SK-N-SH (cell line): ENCODE measurements around the gene ACYP2. TPM values are rescaled to one million over a fixed set of nuclear protein-coding genes. Genes with fewer than 3 reads are reported as not detected.
"Not testable (repeated sequence)": the region's sequence is repeated elsewhere in the genome, so short reads cannot be mapped to it uniquely, and the experiment has no call there.

Experiments
- CTCF ChIA-PET: fragments of 300-600, 350-600 bp; formaldehyde crosslinking; extraction: SDS; loops from one replicate; lab custom pipeline; 2021; lab: Yijun Ruan, JAX
- POLR2A ChIA-PET: fragments of 350-600 bp; sonication (Branson Sonifier 250); formaldehyde crosslinking; extraction: SDS; loops from one replicate; lab custom pipeline; 2020; ENCODE audit warnings: antibody characterized with exemption, inconsistent platforms; lab: Yijun Ruan, JAX
- DNase-seq: peaks from one replicate; pipeline ENCODE4 v3.0.0; 2012
- H2AFZ ChIP-seq: fragments of 200-600 bp; sonication (generic); 2 replicates; pipeline ENCODE4 v1.8.1; 2016; ENCODE audit warnings: antibody characterized with exemption, mild to moderate bottlenecking, low read depth
- H3F3A ChIP-seq: fragments of 200-600 bp; sonication (generic); replicated peaks from 2 replicates; pipeline ENCODE3; 2016; ENCODE audit warnings: antibody characterized with exemption, mild to moderate bottlenecking; ENCODE audit not compliant: insufficient read depth
- H3K27ac ChIP-seq, 2 experiments: fragments of 200-500 bp in 1 of 2; fragments of 200-600 bp in 1 of 2; sonication (Bioruptor generic) in 1 of 2; sonication (generic), shearing (Covaris generic) in 1 of 2; 2 replicates each; pipeline versions ENCODE4 v1.5.1 to v1.6.1; 2014 to 2016; ENCODE audit warnings: low read depth in 2 of 2, inconsistent platforms in 1 of 2, low read length in 1 of 2, mild to moderate bottlenecking in 1 of 2, mixed read lengths in 1 of 2
- H3K27me3 ChIP-seq: fragments of 200-600 bp; sonication (generic), shearing (Covaris generic); 2 replicates; pipeline ENCODE4 v1.6.1; 2016; ENCODE audit warnings: mixed run types; ENCODE audit not compliant: insufficient read depth
- H3K36me3 ChIP-seq, 2 experiments: fragments of 200-500 bp in 1 of 2; fragments of 200-600 bp in 1 of 2; sonication (Bioruptor generic) in 1 of 2; sonication (generic) in 1 of 2; replicated peaks in 1 of 2; 2 replicates each; pipeline versions ENCODE3 to v1.5.1; 2014 to 2016; ENCODE audit warnings: low read length in 1 of 2, mild to moderate bottlenecking in 1 of 2; ENCODE audit not compliant: insufficient read depth in 2 of 2, control insufficient read depth in 1 of 2
- H3K4me1 ChIP-seq, 2 experiments: fragments of 200-500 bp in 1 of 2; fragments of 200-600 bp in 1 of 2; sonication (Bioruptor generic) in 1 of 2; sonication (generic), shearing (Covaris generic) in 1 of 2; 2 replicates each; pipeline versions ENCODE4 v1.5.1 to v1.6.1; 2014 to 2016; ENCODE audit warnings: low read depth in 1 of 2, low read length in 1 of 2, mixed run types in 1 of 2; ENCODE audit not compliant: insufficient read depth in 2 of 2, control insufficient read depth in 1 of 2
- H3K4me2 ChIP-seq: fragments of 200-600 bp; sonication (generic), shearing (Covaris generic); 2 replicates; pipeline ENCODE4 v1.6.1; 2017; ENCODE audit warnings: mixed run types
- H3K4me3 ChIP-seq, 2 experiments: fragments of 200-500 bp in 1 of 2; fragments of 200-600 bp in 1 of 2; sonication (Bioruptor generic) in 1 of 2; sonication (generic), shearing (Covaris generic) in 1 of 2; 2 replicates each; pipeline versions ENCODE4 v1.5.1 to v1.8.1; 2014 to 2016; ENCODE audit warnings: low read depth in 2 of 2, inconsistent platforms in 1 of 2, low read length in 1 of 2, mild to moderate bottlenecking in 1 of 2, mixed read lengths in 1 of 2, moderate library complexity in 1 of 2
- H3K79me2 ChIP-seq: fragments of 200-600 bp; sonication (generic); 2 replicates; pipeline ENCODE4 v1.8.1; 2017; ENCODE audit warnings: mild to moderate bottlenecking; ENCODE audit not compliant: insufficient read depth
- H3K9ac ChIP-seq: fragments of 200-600 bp; sonication (generic); 2 replicates; pipeline ENCODE4 v1.6.1; 2017; ENCODE audit warnings: mixed run types
- H3K9me2 ChIP-seq: fragments of 200-600 bp; sonication (generic); 2 replicates; pipeline ENCODE4 v1.6.1; 2017; ENCODE audit warnings: mixed run types
- H3K9me3 ChIP-seq: fragments of 200-600 bp; sonication (generic); 2 replicates; pipeline ENCODE4 v1.6.1; 2017; ENCODE audit warnings: mixed run types, mild to moderate bottlenecking, moderate library complexity
- H4K20me1 ChIP-seq: fragments of 200-600 bp; sonication (generic); 2 replicates; pipeline ENCODE4 v1.6.1; 2017; ENCODE audit warnings: mild to moderate bottlenecking, mixed run types; ENCODE audit not compliant: insufficient read depth
- EP300 ChIP-seq, 2 experiments: IDR thresholded peaks; 2 replicates each; pipeline versions ENCODE4 v1.4.0 to v1.6.1; 2012; ENCODE audit warnings: borderline replicate concordance in 1 of 2, low read depth in 1 of 2, low read length in 1 of 2
- GABPA ChIP-seq: IDR thresholded peaks from 2 replicates; pipeline ENCODE4 v1.4.0; 2012; ENCODE audit warnings: low read depth, mild to moderate bottlenecking
- GATA2 ChIP-seq: sonication (generic); formaldehyde crosslinking; IDR thresholded peaks from 2 replicates; pipeline ENCODE4 v1.5.0; 2020; ENCODE audit warnings: mild to moderate bottlenecking, missing genetic modification reagents
- POLR2AphosphoS5 ChIP-seq: IDR thresholded peaks from 2 replicates; pipeline ENCODE4 v1.6.1; 2012; ENCODE audit warnings: low read depth, low read length
- TAF1 ChIP-seq: IDR thresholded peaks from 2 replicates; pipeline ENCODE4 v1.6.1; 2012; ENCODE audit warnings: low read depth, mild to moderate bottlenecking, low read length, moderate library complexity, borderline replicate concordance
- WGBS: methylation state at CpG from one replicate; pipeline ENCODE4 v1.1.6; 2017; ENCODE audit warnings: low lambda C conversion rate; 5-methylcytosine and 5-hydroxymethylcytosine counted together
- polyA plus RNA-seq, 3 experiments: library from polyadenylated mRNA; depleted of rRNA; stranded (reverse); fragments of >200 nt; gene quantifications; 2 replicates each; pipeline ENCODE4 v1.2.3, GENCODE V29; 2012
- TF ChIP-seq, protein P1 (sequence below): IDR thresholded peaks from 2 replicates; pipeline ENCODE4 v1.4.0; 2012; ENCODE audit warnings: low read depth
- TF ChIP-seq, protein P2 (sequence below): fragments of 150-350 bp; IDR thresholded peaks from 2 replicates; pipeline ENCODE4 v1.6.1; 2017; ENCODE audit warnings: antibody characterized with exemption, low read length, low read depth, borderline replicate concordance
- TF ChIP-seq, protein P3 (sequence below): fragments of 150-350 bp; IDR thresholded peaks from 2 replicates; pipeline ENCODE4 v1.6.1; 2016; ENCODE audit warnings: mild to moderate bottlenecking, low read depth, low read length

The ACYP2 gene
- polyA plus RNA-seq, 1 of the 3 experiments (the other 2 are of a cell fraction) = 8.8 TPM

DNA sequence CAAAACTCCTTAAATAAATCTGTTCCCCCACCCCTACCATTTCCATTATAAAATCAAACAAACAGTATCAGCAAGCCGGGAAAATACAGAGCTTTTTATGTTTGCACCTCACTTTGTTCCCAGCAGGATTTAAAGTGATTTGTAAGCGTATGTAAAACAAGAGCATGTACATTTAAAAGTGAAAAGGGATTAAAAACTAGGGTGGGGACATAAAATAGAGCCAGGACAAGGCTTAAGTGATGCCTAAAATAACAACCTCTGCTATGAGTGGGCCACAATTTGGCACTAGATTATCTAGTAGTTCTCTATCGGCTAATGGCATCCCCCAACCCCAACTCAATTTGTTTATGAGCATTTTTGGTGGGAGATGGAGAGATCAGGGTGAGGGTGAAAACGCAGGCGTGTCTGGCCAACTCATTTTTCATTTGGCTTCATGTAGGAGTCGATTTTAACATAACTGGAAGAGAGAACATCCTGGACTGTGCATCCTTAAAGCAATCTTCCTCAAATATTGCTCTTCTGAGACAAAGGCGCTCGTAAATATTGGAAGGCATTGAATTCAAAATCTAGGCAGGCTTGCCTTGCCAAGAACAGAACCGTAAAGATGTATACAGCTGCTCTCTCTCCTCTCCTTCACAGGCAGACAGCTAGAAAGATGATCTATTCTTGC, 175.1 kb downstream of the ACYP2 start:
- no peak overlapping the region for H3K4me3 ChIP-seq
- H3K27me3 ChIP-seq = no peaks in the 10 kb centered on the region
- H3K79me2 ChIP-seq = no peaks in the 10 kb centered on the region
- no peaks in the 10 kb centered on the region for H3K9me3 ChIP-seq
- no peak overlapping the region for H3K4me2 ChIP-seq
- POLR2A ChIA-PET = no interaction called here
- no peak overlapping the region for H3K9ac ChIP-seq
- peaks cover 0 to 2% of the 10 kb centered on the region in 2 experiments; a peak in 1 of 4 replicates for H3K4me1 ChIP-seq
- WGBS = 77% methylated on average over 9 of the region's 9 CpGs
- no peaks in the 10 kb centered on the region for H3K9me2 ChIP-seq
- DNase-seq = no peak
- H3F3A ChIP-seq = no peaks in the 10 kb centered on the region
- H2AFZ ChIP-seq = no peak overlapping the region
- TF ChIP-seq, protein P1, sequence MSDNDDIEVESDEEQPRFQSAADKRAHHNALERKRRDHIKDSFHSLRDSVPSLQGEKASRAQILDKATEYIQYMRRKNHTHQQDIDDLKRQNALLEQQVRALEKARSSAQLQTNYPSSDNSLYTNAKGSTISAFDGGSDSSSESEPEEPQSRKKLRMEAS = no peak
- CTCF ChIA-PET = no interaction called here
- no peaks in the 10 kb centered on the region for H3K36me3 ChIP-seq
- no peak overlapping the region for H3K27ac ChIP-seq
- H4K20me1 ChIP-seq = no peaks in the 10 kb centered on the region

DNA sequence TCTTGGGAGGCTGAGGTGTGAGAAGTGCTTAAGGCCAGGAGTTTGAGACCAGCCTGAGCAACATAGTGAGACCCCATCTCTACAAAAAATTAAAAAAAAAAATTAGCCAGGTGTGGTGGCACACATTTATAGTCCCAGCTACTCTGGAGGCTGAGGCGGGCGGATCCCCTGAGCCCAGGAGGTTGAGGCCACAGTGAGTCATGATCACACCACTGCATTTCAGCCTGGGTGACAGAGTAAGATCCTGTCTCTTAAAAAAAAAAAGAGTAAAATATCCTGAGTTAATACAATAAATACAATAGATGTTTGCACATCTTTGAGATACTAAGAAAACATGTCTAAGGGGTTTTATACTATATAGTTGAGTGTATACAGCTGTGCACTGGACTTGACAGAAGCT, 179.2 kb downstream of the ACYP2 start:
- H3K27me3 ChIP-seq, CTCF ChIA-PET, H3K4me1 ChIP-seq, H3K79me2 ChIP-seq, H3K36me3 ChIP-seq, H2AFZ ChIP-seq, H3K4me3 ChIP-seq, H3F3A ChIP-seq, H4K20me1 ChIP-seq, DNase-seq, H3K9ac ChIP-seq, H3K27ac ChIP-seq, H3K4me2 ChIP-seq, H3K9me3 ChIP-seq, POLR2A ChIA-PET, H3K9me2 ChIP-seq: not testable (repeated sequence)
- whole genome bisulfite sequencing = 96% methylated on average over 2 of the region's 2 CpGs

DNA sequence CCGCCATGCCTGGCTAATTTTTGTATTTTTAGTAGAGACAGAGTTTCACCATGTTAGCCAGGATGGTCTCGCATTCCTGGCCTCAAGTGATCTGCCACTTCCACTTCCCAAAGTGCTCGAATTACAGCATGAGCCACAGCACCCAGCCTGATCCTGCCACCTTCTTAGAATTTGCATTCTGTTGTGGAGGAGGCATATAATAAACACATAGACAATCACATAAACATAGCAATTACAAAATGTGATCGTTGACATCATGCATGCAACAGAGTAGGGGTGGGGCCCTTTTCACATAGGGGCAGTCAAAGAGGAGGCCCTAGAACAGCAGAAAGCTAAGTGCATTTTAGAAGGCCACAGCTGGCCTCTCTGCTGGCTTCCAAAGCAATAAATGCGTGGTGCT, 180.5 kb downstream of the ACYP2 start:
- 72% methylated on average over 5 of the region's 5 CpGs for WGBS

More for the DNA sequence above, 180.5 kb downstream of the ACYP2 start:
- H2AFZ ChIP-seq = no peak overlapping the region
- H3K27me3 ChIP-seq = no peaks in the 10 kb centered on the region
- H3K4me2 ChIP-seq = no peak overlapping the region
- H3K9me2 ChIP-seq = no peaks in the 10 kb centered on the region
- no peaks in the 10 kb centered on the region for H4K20me1 ChIP-seq
- H3F3A ChIP-seq = no peaks in the 10 kb centered on the region
- no peak overlapping the region for H3K9ac ChIP-seq
- no peaks in the 10 kb centered on the region for H3K36me3 ChIP-seq
- no peak for DNase-seq
- no peak overlapping the region for H3K4me3 ChIP-seq
- peaks cover 0 to 2% of the 10 kb centered on the region in 2 experiments; a peak in 1 of 4 replicates for H3K4me1 ChIP-seq
- no peaks in the 10 kb centered on the region for H3K9me3 ChIP-seq
- no peak for TF ChIP-seq EP300 (IDR thresholded peaks at IDR 0.05; ENCODE audit: borderline replicate concordance in 1 of 2, low read depth in 1 of 2, low read length in 1 of 2)
- TF ChIP-seq GATA2 = no peak
- no peak for TF ChIP-seq POLR2AphosphoS5
- TF ChIP-seq, protein P1 = no peak
- TF ChIP-seq, protein P2, sequence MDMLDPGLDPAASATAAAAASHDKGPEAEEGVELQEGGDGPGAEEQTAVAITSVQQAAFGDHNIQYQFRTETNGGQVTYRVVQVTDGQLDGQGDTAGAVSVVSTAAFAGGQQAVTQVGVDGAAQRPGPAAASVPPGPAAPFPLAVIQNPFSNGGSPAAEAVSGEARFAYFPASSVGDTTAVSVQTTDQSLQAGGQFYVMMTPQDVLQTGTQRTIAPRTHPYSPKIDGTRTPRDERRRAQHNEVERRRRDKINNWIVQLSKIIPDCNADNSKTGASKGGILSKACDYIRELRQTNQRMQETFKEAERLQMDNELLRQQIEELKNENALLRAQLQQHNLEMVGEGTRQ = no peak
- TF ChIP-seq TAF1 = no peak
- TF ChIP-seq, protein P3, sequence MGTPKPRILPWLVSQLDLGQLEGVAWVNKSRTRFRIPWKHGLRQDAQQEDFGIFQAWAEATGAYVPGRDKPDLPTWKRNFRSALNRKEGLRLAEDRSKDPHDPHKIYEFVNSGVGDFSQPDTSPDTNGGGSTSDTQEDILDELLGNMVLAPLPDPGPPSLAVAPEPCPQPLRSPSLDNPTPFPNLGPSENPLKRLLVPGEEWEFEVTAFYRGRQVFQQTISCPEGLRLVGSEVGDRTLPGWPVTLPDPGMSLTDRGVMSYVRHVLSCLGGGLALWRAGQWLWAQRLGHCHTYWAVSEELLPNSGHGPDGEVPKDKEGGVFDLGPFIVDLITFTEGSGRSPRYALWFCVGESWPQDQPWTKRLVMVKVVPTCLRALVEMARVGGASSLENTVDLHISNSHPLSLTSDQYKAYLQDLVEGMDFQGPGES = no peak
- TF ChIP-seq GABPA = no peak
- TF ChIP-seq, all 33 proteins: peak for 0
- no peak overlapping the region for H3K27ac ChIP-seq
- ChIA-PET CTCF (no interaction called here), POLR2A (no interaction called here)
- H3K79me2 ChIP-seq = no peaks in the 10 kb centered on the region
